Breast epithelium (tissue), 3 donors: Measurements from ENCODE around the gene SPATA3.

ENCODE experiments used
- POLR2A ChIP-seq: fragments of 450-650 bp; IDR thresholded peaks from one replicate; pipeline ENCODE4 v1.6.1; 2016; ENCODE audit warnings: antibody characterized with exemption, mild to moderate bottlenecking, moderate library complexity
- POLR2AphosphoS5 ChIP-seq, 3 donors: sonication (generic); formaldehyde crosslinking; IDR thresholded peaks; one replicate each; pipeline ENCODE4 v1.6.1; 2017; ENCODE audit warnings: antibody characterized with exemption in 3 of 3
- TF ChIP-seq, protein P1 (sequence below), 3 donors: fragments of 450-650 bp; IDR thresholded peaks; one replicate each; pipeline ENCODE4 v1.5.1; 2016 to 2017; ENCODE audit warnings: antibody characterized with exemption in 3 of 3, mild to moderate bottlenecking in 3 of 3, moderate library complexity in 3 of 3

DNA sequence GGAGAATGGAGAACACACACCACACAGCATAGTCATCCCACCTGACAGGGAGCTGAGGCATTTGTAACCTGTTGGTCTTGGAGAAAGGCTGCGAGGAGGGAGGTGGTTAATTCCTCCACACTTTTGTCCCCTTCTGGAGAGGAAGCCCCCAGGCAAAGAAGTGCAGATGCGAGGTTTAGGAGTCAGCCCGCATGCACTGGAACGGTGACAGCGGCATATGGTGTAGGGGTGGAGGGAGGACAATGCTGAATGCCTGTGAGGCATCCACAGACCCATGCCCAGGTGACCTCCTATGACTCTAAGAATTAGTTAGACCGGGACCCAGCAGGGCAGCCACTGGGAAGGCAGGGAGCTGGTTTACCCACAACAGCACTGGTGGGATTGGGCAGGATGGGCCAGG, 12.2 kb downstream of the SPATA3 start:
- no peak for TF ChIP-seq POLR2A
- no peak for TF ChIP-seq POLR2AphosphoS5 (IDR thresholded peaks at IDR 0.05)
- TF ChIP-seq, protein P1, sequence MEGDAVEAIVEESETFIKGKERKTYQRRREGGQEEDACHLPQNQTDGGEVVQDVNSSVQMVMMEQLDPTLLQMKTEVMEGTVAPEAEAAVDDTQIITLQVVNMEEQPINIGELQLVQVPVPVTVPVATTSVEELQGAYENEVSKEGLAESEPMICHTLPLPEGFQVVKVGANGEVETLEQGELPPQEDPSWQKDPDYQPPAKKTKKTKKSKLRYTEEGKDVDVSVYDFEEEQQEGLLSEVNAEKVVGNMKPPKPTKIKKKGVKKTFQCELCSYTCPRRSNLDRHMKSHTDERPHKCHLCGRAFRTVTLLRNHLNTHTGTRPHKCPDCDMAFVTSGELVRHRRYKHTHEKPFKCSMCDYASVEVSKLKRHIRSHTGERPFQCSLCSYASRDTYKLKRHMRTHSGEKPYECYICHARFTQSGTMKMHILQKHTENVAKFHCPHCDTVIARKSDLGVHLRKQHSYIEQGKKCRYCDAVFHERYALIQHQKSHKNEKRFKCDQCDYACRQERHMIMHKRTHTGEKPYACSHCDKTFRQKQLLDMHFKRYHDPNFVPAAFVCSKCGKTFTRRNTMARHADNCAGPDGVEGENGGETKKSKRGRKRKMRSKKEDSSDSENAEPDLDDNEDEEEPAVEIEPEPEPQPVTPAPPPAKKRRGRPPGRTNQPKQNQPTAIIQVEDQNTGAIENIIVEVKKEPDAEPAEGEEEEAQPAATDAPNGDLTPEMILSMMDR (IDR thresholded peaks at IDR 0.05) = no peak
